ENCODE results near the gene IQCK.
A peak's percentile ranks its signal among the peaks of the same experiment; 100 is the strongest.

Gene IQCK

GRCh38 chr16:19890901-19891300 lies 172.8 kb downstream of the IQCK start:
- DNase-seq, result no peak

- no peak for DNase-seq
Measured at GRCh38 chr16:19892902-19893301, 174.8 kb downstream of the IQCK start.

- no peak for DNase-seq
Measured at GRCh38 chr16:19894586-19894985, 176.5 kb downstream of the IQCK start.

GRCh38 chr16:19896951-19897350 lies 178.9 kb downstream of the IQCK start:
- no peak for DNase-seq

GRCh38 chr16:19898166-19898565 lies 180.1 kb downstream of the IQCK start:
- no peak for DNase-seq

- peak in 1 of 2 experiments; percentile 60 for DNase-seq
Measured at GRCh38 chr16:19898924-19899604, 181.0 kb downstream of the IQCK start.

- no peak for DNase-seq
Measured at GRCh38 chr16:19899605-19899955, 181.5 kb downstream of the IQCK start.

- DNase-seq, result no peak
Measured at GRCh38 chr16:19901164-19901563, 183.1 kb downstream of the IQCK start.

GRCh38 chr16:19907161-19907992 lies 189.3 kb downstream of the IQCK start:
- peak in 1 of 2 experiments; percentile 70 for DNase-seq

Data from NCI-H446 (cell line).